HG02970 (cell line): ENCODE results near the gene ZNF280A.
"Not testable (repeated sequence)": the region's sequence is repeated elsewhere in the genome, so short reads cannot be mapped to it uniquely, and the experiment has no call there.

ENCODE experiments used
- ATAC-seq: cut with Tn5 transposase; IDR thresholded peaks from one replicate; pipeline ENCODE4 v1.9.1; 2021; ENCODE audit warnings: mild to moderate bottlenecking, moderate library complexity, moderate number of reproducible peaks; ENCODE audit not compliant: unreplicated experiment, low FRiP score

The ZNF280A gene

GRCh38 chr22:22546490-22546889 lies 26.4 kb upstream of the ZNF280A start:
- ATAC-seq = no peak

- no peak for ATAC-seq
These were observed 25.0 kb upstream of the ZNF280A start for GRCh38 chr22:22545084-22545483.

GRCh38 chr22:22538226-22538989 lies 18.3 kb upstream of the ZNF280A start:
- no peak for ATAC-seq

GRCh38 chr22:22536916-22537315 lies 16.8 kb upstream of the ZNF280A start:
- ATAC-seq = no peak

GRCh38 chr22:22536515-22536914 lies 16.4 kb upstream of the ZNF280A start:
- no peak for ATAC-seq

- ATAC-seq = no peak
These were observed 15.6 kb upstream of the ZNF280A start for GRCh38 chr22:22535662-22536061.

GRCh38 chr22:22534604-22535415 lies 14.7 kb upstream of the ZNF280A start:
- ATAC-seq = no peak

- ATAC-seq = no peak
These were observed 13.8 kb upstream of the ZNF280A start for GRCh38 chr22:22533863-22534262.

GRCh38 chr22:22533417-22533816 lies 13.3 kb upstream of the ZNF280A start:
- no peak for ATAC-seq

GRCh38 chr22:22532547-22533071 lies 12.5 kb upstream of the ZNF280A start:
- not testable (repeated sequence) for ATAC-seq

GRCh38 chr22:22531770-22532546 lies 11.9 kb upstream of the ZNF280A start:
- no peak for ATAC-seq

GRCh38 chr22:22528780-22529179 lies 8.7 kb upstream of the ZNF280A start:
- ATAC-seq = no peak

GRCh38 chr22:22527312-22527711 lies 7.2 kb upstream of the ZNF280A start:
- no peak for ATAC-seq

- no peak for ATAC-seq
These were observed 6.2 kb upstream of the ZNF280A start for GRCh38 chr22:22526125-22526912.

- ATAC-seq = no peak
These were observed 3.4 kb upstream of the ZNF280A start for GRCh38 chr22:22523494-22523893.

GRCh38 chr22:22521631-22522030 lies 1.6 kb upstream of the ZNF280A start:
- no peak for ATAC-seq

GRCh38 chr22:22520667-22521602 lies 865 bp upstream of the ZNF280A start:
- ATAC-seq = no peak

GRCh38 chr22:22519591-22519990 lies 479 bp downstream of the ZNF280A start:
- ATAC-seq = no peak

GRCh38 chr22:22516992-22517391 lies 3.1 kb downstream of the ZNF280A start:
- ATAC-seq = no peak
